T-helper 2 cell treated with Interferon-gamma antibody and Interleukin-4, amounts not matched to agents 100 ng/mL and 5 ng/mL, for 36 hours (primary cell): ENCODE measurements around the gene SSMEM1. TPM values are rescaled to one million over a fixed set of nuclear protein-coding genes. Genes with fewer than 3 reads are reported as not detected.
"Not testable (repeated sequence)": the region's sequence is repeated elsewhere in the genome, so short reads cannot be mapped to it uniquely, and the experiment has no call there.

Experiments
- intact Hi-C: fragments of 100-400 bp; cut with micrococcal nuclease; formaldehyde crosslinking; loops from one replicate; pipeline ENCODE4 v1.15.1; 2023
- total RNA-seq: library from RNA; stranded (reverse); gene quantifications from 2 replicates; pipeline ENCODE4 v1.2.3, GENCODE V29; 2022

The SSMEM1 gene
- total RNA-seq: not detected in 2 replicates

- intact Hi-C loops: loop anchor here (5.0 to 10.0 kb wide), 2 partner anchors 155 to 457 kb away; partner anchors contain the start of genes COPG2 and ZC3HC1
These were observed at the start of gene SSMEM1 for GRCh38 chr7:130207642-130208041. Gene SSMEM1 (plus strand): TSS chr7:130207860. CDS start chr7:130207911, 51 bp downstream.

GRCh38 chr7:130160023-130160422, 47.6 kb upstream of the SSMEM1 start:
- intact Hi-C loops: no loop called here

GRCh38 chr7:130160455-130160854, 47.2 kb upstream of the SSMEM1 start:
- intact Hi-C loops: no loop called here

GRCh38 chr7:130162196-130162595, 45.5 kb upstream of the SSMEM1 start:
- intact Hi-C loops: no loop called here

GRCh38 chr7:130174237-130174959, 33.3 kb upstream of the SSMEM1 start:
- intact Hi-C loops: no loop called here

GRCh38 chr7:130178251-130178650, 29.4 kb upstream of the SSMEM1 start:
- intact Hi-C loops: no loop called here

GRCh38 chr7:130179631-130180030, 28.0 kb upstream of the SSMEM1 start:
- intact Hi-C loops: no loop called here

GRCh38 chr7:130180571-130181262, 26.9 kb upstream of the SSMEM1 start:
- intact Hi-C loops: no loop called here

- intact Hi-C loops: no loop called here
These were observed 26.4 kb upstream of the SSMEM1 start for GRCh38 chr7:130181263-130181605.

- intact Hi-C loops: no loop called here
These were observed 24.7 kb upstream of the SSMEM1 start for GRCh38 chr7:130182990-130183389.

GRCh38 chr7:130184349-130184748, 23.3 kb upstream of the SSMEM1 start:
- intact Hi-C loops: not testable (repeated sequence)

- intact Hi-C loops: no loop called here
These were observed 20.3 kb upstream of the SSMEM1 start for GRCh38 chr7:130187360-130187759.

- intact Hi-C loops: no loop called here
These were observed 18.3 kb upstream of the SSMEM1 start for GRCh38 chr7:130189343-130189742.

GRCh38 chr7:130191791-130192190, 15.9 kb upstream of the SSMEM1 start:
- intact Hi-C loops: no loop called here

- intact Hi-C loops: no loop called here
These were observed 12.3 kb upstream of the SSMEM1 start for GRCh38 chr7:130195396-130195795.

GRCh38 chr7:130196476-130196875, 11.2 kb upstream of the SSMEM1 start:
- intact Hi-C loops: no loop called here

- intact Hi-C loops: no loop called here
These were observed 10.6 kb upstream of the SSMEM1 start for GRCh38 chr7:130197094-130197493.

- intact Hi-C loops: loop anchor here (10.0 kb wide), 1 partner anchor 463 kb away; the partner anchor contains the start of gene COPG2
These were observed 5.9 kb upstream of the SSMEM1 start for GRCh38 chr7:130201796-130202195.

GRCh38 chr7:130205084-130205947, 2.3 kb upstream of the SSMEM1 start, which contains the start of gene TMEM209:
Gene TMEM209 (minus strand): TSS chr7:130205406. CDS start chr7:130205375, 31 bp downstream.
- intact Hi-C loops: loop anchor here (1.0 to 10.0 kb wide), 5 partner anchors 135 to 459 kb away; partner anchors contain the start of genes CEP41, COPG2, KLHDC10 and ZC3HC1

GRCh38 chr7:130207033-130207432, 627 bp upstream of the SSMEM1 start:
- intact Hi-C loops: loop anchor here (5.0 to 10.0 kb wide), 2 partner anchors 155 to 458 kb away; partner anchors contain the start of genes COPG2 and ZC3HC1

GRCh38 chr7:130208516-130208915, 856 bp downstream of the SSMEM1 start:
- intact Hi-C loops: loop anchor here (5.0 to 10.0 kb wide), 2 partner anchors 156 to 456 kb away; partner anchors contain the start of genes COPG2 and ZC3HC1
